ENCODE data around the gene UBR4. TPM values are rescaled to one million over a fixed set of nuclear protein-coding genes. Genes with fewer than 3 reads are reported as not detected.
"Not testable (repeated sequence)": the region's sequence is repeated elsewhere in the genome, so short reads cannot be mapped to it uniquely, and the experiment has no call there.

Gene UBR4
- total RNA-seq, 1 donor = 193 TPM

- no peak for DNase-seq (ENCODE audit: low read depth)
- TF ChIP-seq, protein P1, sequence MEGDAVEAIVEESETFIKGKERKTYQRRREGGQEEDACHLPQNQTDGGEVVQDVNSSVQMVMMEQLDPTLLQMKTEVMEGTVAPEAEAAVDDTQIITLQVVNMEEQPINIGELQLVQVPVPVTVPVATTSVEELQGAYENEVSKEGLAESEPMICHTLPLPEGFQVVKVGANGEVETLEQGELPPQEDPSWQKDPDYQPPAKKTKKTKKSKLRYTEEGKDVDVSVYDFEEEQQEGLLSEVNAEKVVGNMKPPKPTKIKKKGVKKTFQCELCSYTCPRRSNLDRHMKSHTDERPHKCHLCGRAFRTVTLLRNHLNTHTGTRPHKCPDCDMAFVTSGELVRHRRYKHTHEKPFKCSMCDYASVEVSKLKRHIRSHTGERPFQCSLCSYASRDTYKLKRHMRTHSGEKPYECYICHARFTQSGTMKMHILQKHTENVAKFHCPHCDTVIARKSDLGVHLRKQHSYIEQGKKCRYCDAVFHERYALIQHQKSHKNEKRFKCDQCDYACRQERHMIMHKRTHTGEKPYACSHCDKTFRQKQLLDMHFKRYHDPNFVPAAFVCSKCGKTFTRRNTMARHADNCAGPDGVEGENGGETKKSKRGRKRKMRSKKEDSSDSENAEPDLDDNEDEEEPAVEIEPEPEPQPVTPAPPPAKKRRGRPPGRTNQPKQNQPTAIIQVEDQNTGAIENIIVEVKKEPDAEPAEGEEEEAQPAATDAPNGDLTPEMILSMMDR (IDR thresholded peaks at IDR 0.05; ENCODE audit: insufficient read depth, low read depth, low read length) = no peak
- H3K4me3 ChIP-seq (ENCODE audit: low read depth, low read length) = no peak overlapping the region
These were observed 9.4 kb upstream of the UBR4 start for GRCh38 chr1:19219451-19219850.

DNA sequence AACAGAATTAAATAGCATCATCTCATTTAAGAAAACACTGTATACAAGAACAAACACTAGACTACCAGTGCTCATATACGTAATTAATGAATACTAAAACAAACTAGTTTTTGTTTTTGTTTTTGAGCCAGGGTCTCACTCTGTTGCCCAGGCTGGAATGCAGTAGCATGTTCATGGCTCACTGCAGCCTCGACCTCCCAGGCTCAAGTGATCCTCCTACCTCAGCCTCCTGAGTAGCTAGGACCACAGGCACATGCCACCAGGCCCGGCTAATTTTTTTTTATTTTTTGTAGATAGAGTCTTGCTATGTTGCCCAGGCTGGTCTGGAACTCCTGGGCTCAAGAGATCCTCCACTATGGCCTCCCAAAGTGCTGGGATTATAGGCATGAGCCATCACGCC, 6.5 kb upstream of the UBR4 start:
- not testable (repeated sequence) for H3K4me3 ChIP-seq (ENCODE audit: low read depth, low read length); DNase-seq (ENCODE audit: low read depth)

DNA sequence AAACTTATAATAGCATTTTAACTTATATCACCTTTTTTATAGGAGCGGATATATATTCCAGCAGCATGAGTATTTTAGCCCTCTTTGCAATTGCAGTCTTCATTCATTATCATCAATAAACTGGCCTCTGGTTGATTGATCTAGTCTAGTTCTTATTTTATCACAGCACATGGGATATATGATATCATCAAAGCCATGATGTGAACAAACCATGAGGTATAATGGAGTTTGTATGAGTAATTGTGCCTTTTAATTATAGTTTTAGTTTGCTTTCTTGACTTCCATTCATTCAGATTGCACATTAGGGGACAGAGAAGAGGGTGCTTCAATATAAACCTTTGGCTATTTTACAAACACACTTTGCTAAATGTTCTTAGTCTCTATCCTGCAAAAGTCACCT, 3.5 kb upstream of the UBR4 start:
- DNase-seq (ENCODE audit: low read depth) = no peak
- H3K4me3 ChIP-seq (ENCODE audit: low read depth, low read length) = no peak overlapping the region
- TF ChIP-seq, protein P1 (IDR thresholded peaks at IDR 0.05; ENCODE audit: insufficient read depth, low read depth, low read length) = no peak

DNA sequence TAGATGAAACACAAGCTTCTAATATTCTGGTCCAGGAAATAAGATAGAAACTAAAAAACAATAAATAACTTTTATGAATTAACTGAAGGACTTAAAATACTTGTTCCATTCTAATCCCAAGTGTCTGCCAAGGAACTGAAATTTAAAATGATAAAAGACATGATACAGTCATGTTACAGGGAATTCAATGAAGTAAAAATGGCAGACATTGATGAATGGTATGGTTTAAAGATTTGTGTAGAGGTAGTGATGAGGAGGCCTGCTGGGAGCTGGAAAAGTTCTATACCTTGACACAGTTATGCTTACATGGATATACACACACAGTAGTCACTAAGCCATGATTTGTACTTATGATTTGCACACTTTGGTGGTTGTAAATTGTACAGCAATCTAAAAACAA, 2.1 kb upstream of the UBR4 start:
- H3K4me3 ChIP-seq (ENCODE audit: low read depth, low read length) = peak overlapping the region; percentile 23
- TF ChIP-seq, protein P1 (IDR thresholded peaks at IDR 0.05; ENCODE audit: insufficient read depth, low read depth, low read length) = no peak
- no peak for DNase-seq (ENCODE audit: low read depth)

- TF ChIP-seq, protein P1 (IDR thresholded peaks at IDR 0.05; ENCODE audit: insufficient read depth, low read depth, low read length) = no peak
- peak overlapping the region; percentile 95 for H3K4me3 ChIP-seq (ENCODE audit: low read depth, low read length)
- peak; percentile 48 for DNase-seq (ENCODE audit: low read depth)
These were observed 895 bp upstream of the UBR4 start for GRCh38 chr1:19210772-19211549.

GRCh38 chr1:19209439-19209989, 552 bp downstream of the UBR4 start:
- peak overlapping the region; percentile 95 for H3K4me3 ChIP-seq (ENCODE audit: low read depth, low read length)
- peak; percentile 81 for DNase-seq (ENCODE audit: low read depth)
- TF ChIP-seq, protein P1 (IDR thresholded peaks at IDR 0.05; ENCODE audit: insufficient read depth, low read depth, low read length) = no peak

DNA sequence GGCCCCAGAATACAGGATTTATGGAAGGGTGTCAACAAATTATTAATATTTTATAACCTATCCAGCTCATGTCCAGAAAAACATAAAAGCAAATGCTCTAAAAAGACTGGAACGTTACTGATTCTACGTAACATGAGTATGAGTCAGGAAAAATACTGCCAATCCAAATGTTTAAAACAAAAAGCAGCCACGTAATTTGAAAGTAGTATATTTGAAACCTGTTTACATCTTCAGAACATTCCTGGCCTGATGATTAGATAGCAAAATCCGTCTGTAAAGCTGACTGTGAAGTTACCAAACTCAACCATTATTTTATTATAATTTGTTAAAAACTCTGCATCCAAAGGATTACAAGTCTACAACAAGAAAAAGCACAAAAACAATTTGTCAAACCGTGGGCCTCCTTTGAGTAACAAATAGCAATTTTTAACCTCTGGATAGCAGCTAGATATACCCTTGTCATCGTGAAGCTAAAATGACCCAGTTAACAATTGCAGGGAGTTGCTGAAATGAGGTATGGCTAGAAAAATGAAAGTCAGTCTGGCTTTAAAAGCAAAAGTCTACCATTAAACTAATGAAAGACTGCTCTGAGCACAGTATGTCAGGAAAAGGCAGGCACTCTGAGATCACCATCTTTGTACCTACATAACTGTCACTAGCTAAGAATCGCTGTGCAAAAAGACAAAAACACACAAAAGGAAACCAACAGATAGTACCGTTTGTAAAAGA, 1.2 kb downstream of the UBR4 start:
- TF ChIP-seq, protein P1 (IDR thresholded peaks at IDR 0.05; ENCODE audit: insufficient read depth, low read depth, low read length) = no peak
- peak; percentile 88 for DNase-seq (ENCODE audit: low read depth)
- peak overlapping the region; percentile 95 for H3K4me3 ChIP-seq (ENCODE audit: low read depth, low read length)

All from fibroblast of villous mesenchyme (primary cell).